Esophagus muscularis mucosa (tissue), 4 donors: ENCODE data around the gene TREML1. TPM values are rescaled to one million over a fixed set of nuclear protein-coding genes. Genes with fewer than 3 reads are reported as not detected.

ENCODE experiments used
- DNase-seq: peaks from one replicate; pipeline ENCODE4 v3.0.0-alpha.2; 2017; ENCODE audit errors: extremely low spot score
- H3K27ac ChIP-seq, 4 donors: fragments of 200-600 bp; sonication (generic); replicated peaks in 1 of 4; 1 replicate in 3 of 4; 2 replicates in 1 of 4; pipeline ENCODE4 v1.5.1; 2016 to 2019; ENCODE audit warnings: mild to moderate bottlenecking in 1 of 4
- H3K27me3 ChIP-seq, 4 donors: fragments of 200-600 bp; sonication (generic); one replicate each; pipeline versions ENCODE4 v1.5.1 to v1.6.0; 2016 to 2019
- H3K36me3 ChIP-seq, 4 donors: fragments of 200-600 bp; sonication (generic); one replicate each; pipeline ENCODE4 v1.5.1; 2016 to 2019
- H3K4me1 ChIP-seq, 4 donors: fragments of 200-600 bp; sonication (generic); one replicate each; pipeline ENCODE4 v1.5.1; 2016 to 2019
- H3K4me3 ChIP-seq, 4 donors: fragments of 200-600 bp; sonication (generic); 1 replicate in 2 of 4; 2 replicates in 2 of 4; pipeline ENCODE4 v1.5.1; 2016 to 2019; ENCODE audit warnings: mild to moderate bottlenecking in 4 of 4, moderate library complexity in 1 of 4
- H3K9me3 ChIP-seq, 4 donors: fragments of 200-600 bp; sonication (generic); 1 replicate in 3 of 4; 2 replicates in 1 of 4; pipeline ENCODE4 v1.5.1; 2016 to 2019
- EP300 ChIP-seq: sonication (generic); formaldehyde crosslinking; IDR thresholded peaks from one replicate; pipeline ENCODE4 v1.6.1; 2017; ENCODE audit warnings: antibody characterized with exemption
- POLR2A ChIP-seq: fragments of 450-650 bp; IDR thresholded peaks from one replicate; pipeline ENCODE4 v1.6.1; 2017; ENCODE audit warnings: antibody characterized with exemption, moderate library complexity, mild to moderate bottlenecking, low read depth
- POLR2AphosphoS5 ChIP-seq, 2 donors: sonication (generic); formaldehyde crosslinking; IDR thresholded peaks; one replicate each; pipeline ENCODE4 v1.6.1; 2017; ENCODE audit warnings: antibody characterized with exemption in 2 of 2
- WGBS: methylation state at CpG from one replicate; pipeline ENCODE4 v1.1.5; 2018; 5-methylcytosine and 5-hydroxymethylcytosine counted together
- intact Hi-C: fragments of 100-400 bp; cut with DNase I; formaldehyde crosslinking; loops from one replicate; pipeline ENCODE4 v1.15.1; 2023
- total RNA-seq, 4 donors: library from RNA; depleted of rRNA; stranded (reverse); fragments of >200 nt; gene quantifications; one replicate each; pipeline versions ENCODE4 v1.1.0 to v1.2.1, GENCODE V29; 2016
- TF ChIP-seq, protein P1 (sequence below), 3 experiments: fragments of 200-600 bp in 2 of 3; fragments of 450-650 bp in 1 of 3; sonication (generic) in 2 of 3; IDR thresholded peaks; one replicate each; pipeline ENCODE4 v1.5.1; 2017 to 2019; ENCODE audit warnings: antibody characterized with exemption in 3 of 3, mild to moderate bottlenecking in 2 of 3, moderate library complexity in 1 of 3

The TREML1 gene
- total RNA-seq, 4 donors from 2014 or later = 0.32 TPM; not detected in 3

DNA sequence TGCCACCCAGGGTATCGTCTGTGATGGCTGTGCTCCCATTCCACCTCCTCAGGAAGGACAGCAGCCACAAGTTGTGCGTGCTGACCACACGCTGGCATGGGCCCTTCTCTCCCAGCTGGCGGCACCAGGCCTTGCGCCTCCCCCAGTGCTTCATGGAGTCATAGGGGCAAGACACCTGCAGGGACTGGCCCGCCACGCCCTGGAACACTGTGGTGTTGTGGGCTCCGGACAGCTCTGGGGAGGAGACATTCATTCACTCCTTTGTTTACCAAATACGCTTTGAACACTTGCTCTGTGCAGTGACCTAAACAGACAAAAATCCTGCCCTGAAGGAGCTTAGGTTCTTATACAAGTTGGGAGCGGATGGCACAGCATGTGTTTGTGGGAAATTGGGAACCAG is 7.2 kb upstream of the TREML1 start:
- H3K36me3 ChIP-seq = no peaks in the 10 kb centered on the region
- H3K4me3 ChIP-seq = no peak overlapping the region
- WGBS = 95% methylated on average over 6 of the region's 10 CpGs
- intact Hi-C loops = no loop called here
- no peak overlapping the region for H3K27ac ChIP-seq
- peak; percentile 62 for DNase-seq
- peaks cover 0 to 27% (median 0%) of the 10 kb centered on the region in 4 donors for H3K27me3 ChIP-seq
- no peak for TF ChIP-seq POLR2AphosphoS5 (IDR thresholded peaks at IDR 0.05)
- no peak for TF ChIP-seq EP300
- TF ChIP-seq POLR2A = no peak
- TF ChIP-seq, protein P1, sequence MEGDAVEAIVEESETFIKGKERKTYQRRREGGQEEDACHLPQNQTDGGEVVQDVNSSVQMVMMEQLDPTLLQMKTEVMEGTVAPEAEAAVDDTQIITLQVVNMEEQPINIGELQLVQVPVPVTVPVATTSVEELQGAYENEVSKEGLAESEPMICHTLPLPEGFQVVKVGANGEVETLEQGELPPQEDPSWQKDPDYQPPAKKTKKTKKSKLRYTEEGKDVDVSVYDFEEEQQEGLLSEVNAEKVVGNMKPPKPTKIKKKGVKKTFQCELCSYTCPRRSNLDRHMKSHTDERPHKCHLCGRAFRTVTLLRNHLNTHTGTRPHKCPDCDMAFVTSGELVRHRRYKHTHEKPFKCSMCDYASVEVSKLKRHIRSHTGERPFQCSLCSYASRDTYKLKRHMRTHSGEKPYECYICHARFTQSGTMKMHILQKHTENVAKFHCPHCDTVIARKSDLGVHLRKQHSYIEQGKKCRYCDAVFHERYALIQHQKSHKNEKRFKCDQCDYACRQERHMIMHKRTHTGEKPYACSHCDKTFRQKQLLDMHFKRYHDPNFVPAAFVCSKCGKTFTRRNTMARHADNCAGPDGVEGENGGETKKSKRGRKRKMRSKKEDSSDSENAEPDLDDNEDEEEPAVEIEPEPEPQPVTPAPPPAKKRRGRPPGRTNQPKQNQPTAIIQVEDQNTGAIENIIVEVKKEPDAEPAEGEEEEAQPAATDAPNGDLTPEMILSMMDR (IDR thresholded peaks at IDR 0.05) = no peak
- H3K9me3 ChIP-seq = no peaks in the 10 kb centered on the region
- H3K4me1 ChIP-seq = no peaks in the 10 kb centered on the region

DNA sequence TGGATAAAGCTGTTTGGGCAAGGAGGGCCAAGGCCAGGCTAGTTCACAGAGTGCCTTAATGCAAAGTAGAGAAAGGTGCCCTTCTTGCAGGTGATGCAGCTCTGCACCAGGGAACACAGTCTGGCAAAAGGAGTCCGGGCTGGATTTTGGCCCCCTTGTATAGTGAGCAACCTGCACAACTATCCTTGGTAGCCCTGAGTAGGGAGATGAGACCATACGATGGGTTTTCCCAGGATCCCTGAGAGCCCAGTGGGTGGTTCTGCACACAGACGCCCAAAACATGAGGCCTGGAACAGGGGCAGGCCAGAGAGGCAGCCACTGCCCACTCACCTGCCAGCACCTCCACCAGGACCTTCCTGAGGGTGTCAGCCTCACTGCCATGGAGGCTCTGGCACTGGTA is 6.8 kb upstream of the TREML1 start:
- Histone ChIP-seq H3K36me3 (no peaks in the 10 kb centered on the region), H3K27me3 (peaks cover 0 to 27% (median 0%) of the 10 kb centered on the region in 4 donors), H3K4me3 (no peak overlapping the region), H3K27ac (no peak overlapping the region), H3K9me3 (no peaks in the 10 kb centered on the region), H3K4me1 (no peaks in the 10 kb centered on the region)
- TF ChIP-seq EP300 = no peak
- no peak for TF ChIP-seq POLR2AphosphoS5 (IDR thresholded peaks at IDR 0.05)
- TF ChIP-seq, protein P1 (IDR thresholded peaks at IDR 0.05) = no peak
- no peak for TF ChIP-seq POLR2A
- whole genome bisulfite sequencing = 60% methylated on average over 1 of the region's 3 CpGs
- intact Hi-C loops = no loop called here
- peak; percentile 55 for DNase-seq

DNA sequence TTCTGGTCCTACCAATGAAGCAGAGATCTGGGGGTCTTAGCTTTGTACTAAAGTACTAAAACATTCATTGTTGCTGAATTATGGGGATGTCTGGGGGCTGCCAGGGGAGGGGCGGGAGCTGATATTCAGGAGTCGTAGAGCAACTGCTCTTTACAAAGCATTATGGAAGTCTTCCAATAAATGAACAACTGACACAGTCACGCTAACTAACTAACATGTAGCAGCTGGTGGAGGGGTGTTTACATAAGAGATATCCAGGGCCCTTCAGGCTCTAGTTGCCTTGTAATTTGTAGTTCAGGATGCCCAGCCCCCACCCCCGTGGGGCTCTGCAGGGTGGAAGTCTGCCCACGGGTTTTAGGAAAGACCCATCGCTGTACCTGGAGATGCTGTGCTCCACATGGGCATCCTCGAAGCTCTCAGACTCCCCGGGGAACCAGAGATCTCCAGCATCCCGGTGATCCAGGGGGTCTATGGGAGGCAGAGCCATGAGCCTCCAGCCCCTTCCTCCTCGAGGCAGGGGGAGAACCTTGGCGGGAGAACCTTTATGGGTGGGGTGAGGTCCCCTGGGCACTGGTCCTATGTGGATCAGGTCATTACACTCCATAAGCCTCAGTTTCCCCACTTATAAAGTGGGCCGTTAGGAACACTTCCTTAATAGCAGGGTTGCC is 5.4 kb upstream of the TREML1 start:
- Histone ChIP-seq H3K4me3 (no peak overlapping the region), H3K4me1 (peaks cover 0 to 9% (median 4%) of the 10 kb centered on the region in 4 donors), H3K27me3 (peaks cover 0 to 27% (median 0%) of the 10 kb centered on the region in 4 donors), H3K27ac (no peak overlapping the region), H3K36me3 (no peaks in the 10 kb centered on the region), H3K9me3 (no peaks in the 10 kb centered on the region)
- WGBS = 41% methylated on average over 6 of the region's 12 CpGs
- TF ChIP-seq EP300 = no peak
- TF ChIP-seq POLR2AphosphoS5 (IDR thresholded peaks at IDR 0.05) = no peak
- TF ChIP-seq, protein P1 (IDR thresholded peaks at IDR 0.05) = no peak
- TF ChIP-seq POLR2A = no peak
- intact Hi-C loops = no loop called here
- DNase-seq = peak; percentile 68

DNA sequence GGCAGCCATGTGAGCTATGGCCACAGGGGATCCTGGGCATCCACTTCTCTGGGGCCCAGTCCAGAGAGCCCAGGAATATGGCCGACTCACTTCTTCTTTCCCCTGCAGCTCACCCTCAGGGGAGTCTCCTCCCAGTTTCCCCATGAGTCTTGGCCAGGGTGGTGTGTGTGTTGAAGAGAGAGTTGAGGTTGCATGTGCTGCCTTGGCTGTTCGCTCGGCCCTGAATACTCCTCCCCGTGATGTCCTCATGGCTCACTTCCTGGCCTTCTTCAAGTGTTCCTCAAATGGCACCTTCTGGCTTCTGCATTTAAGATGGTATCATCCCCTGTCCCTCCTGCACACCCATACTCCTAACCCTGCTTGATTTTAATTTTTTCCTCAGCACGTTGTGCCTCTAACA is 3.2 kb upstream of the TREML1 start:
- H3K9me3 ChIP-seq = no peaks in the 10 kb centered on the region
- H3K4me1 ChIP-seq = peaks cover 0 to 9% (median 4%) of the 10 kb centered on the region in 4 donors
- WGBS = 65% methylated on average over 5 of the region's 5 CpGs
- H3K36me3 ChIP-seq = no peaks in the 10 kb centered on the region
- intact Hi-C loops = no loop called here
- peak; percentile 85 for DNase-seq
- peaks cover 0 to 27% (median 0%) of the 10 kb centered on the region in 4 donors for H3K27me3 ChIP-seq
- TF ChIP-seq EP300 (no peak), POLR2AphosphoS5 (IDR thresholded peaks at IDR 0.05) (no peak), POLR2A (no peak)
- TF ChIP-seq, protein P1 (IDR thresholded peaks at IDR 0.05) = no peak
- H3K4me3 ChIP-seq = no peak overlapping the region
- no peak overlapping the region for H3K27ac ChIP-seq

DNA sequence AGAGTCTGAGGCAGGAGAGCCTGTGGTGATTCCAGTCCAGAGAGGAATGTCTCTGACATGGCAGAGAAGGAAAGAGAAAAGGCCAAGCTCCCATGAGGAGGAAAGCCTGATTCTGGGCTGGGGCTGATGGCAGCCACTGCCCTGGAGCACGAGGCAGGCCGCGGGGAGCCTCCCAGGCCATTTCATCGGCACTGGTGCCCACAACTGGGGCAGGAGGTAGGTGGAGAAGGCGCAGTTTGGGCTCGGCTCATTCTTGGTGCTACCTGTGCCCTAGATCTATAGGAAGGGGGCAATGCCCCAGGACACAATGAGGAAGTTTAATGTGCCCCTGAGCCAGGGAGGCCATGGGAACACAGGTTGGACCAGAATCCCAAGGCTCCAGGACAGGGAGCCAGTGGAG is 2.6 kb upstream of the TREML1 start:
- Histone ChIP-seq H3K36me3 (no peaks in the 10 kb centered on the region), H3K4me3 (no peak overlapping the region), H3K9me3 (no peaks in the 10 kb centered on the region), H3K27ac (no peak overlapping the region), H3K27me3 (peaks cover 0 to 25% (median 0%) of the 10 kb centered on the region in 4 donors), H3K4me1 (peaks cover 0 to 9% (median 4%) of the 10 kb centered on the region in 4 donors)
- intact Hi-C loops = no loop called here
- TF ChIP-seq POLR2AphosphoS5 (IDR thresholded peaks at IDR 0.05) (no peak), EP300 (no peak), POLR2A (no peak)
- TF ChIP-seq, protein P1 (IDR thresholded peaks at IDR 0.05) = no peak
- peak; percentile 74 for DNase-seq
- 94% methylated on average over 6 of the region's 6 CpGs for WGBS
